GM21723 (cell line): ENCODE measurements around the gene HES1.
"Not testable (repeated sequence)": the region's sequence is repeated elsewhere in the genome, so short reads cannot be mapped to it uniquely, and the experiment has no call there.

Source experiments
- ATAC-seq: cut with Tn5 transposase; IDR thresholded peaks from one replicate; pipeline ENCODE4 v1.9.1; 2021; ENCODE audit warnings: mild to moderate bottlenecking, moderate library complexity; ENCODE audit not compliant: unreplicated experiment

HES1 gene

DNA sequence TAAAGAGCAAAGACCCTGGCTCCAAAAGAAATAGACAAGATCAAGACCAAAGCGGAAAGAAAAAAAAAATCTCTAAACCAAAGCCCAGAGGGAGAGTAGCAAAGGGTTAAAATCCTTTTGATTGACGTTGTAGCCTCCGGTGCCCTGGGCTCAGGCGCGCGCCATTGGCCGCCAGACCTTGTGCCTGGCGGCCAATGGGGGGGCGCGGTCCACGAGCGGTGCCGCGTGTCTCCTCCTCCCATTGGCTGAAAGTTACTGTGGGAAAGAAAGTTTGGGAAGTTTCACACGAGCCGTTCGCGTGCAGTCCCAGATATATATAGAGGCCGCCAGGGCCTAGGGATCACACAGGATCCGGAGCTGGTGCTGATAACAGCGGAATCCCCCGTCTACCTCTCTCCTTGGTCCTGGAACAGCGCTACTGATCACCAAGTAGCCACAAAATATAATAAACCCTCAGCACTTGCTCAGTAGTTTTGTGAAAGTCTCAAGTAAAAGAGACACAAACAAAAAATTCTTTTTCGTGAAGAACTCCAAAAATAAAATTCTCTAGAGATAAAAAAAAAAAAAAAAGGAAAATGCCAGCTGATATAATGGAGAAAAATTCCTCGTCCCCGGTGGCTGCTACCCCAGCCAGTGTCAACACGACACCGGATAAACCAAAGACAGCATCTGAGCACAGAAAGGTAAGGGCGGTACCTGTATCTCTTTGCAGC is at the start of gene HES1:
TSS of gene HES1 (plus strand) at position 343 of the 713 bp plus-strand sequence. CDS start at position 576, 233 bp downstream.
- no peak for ATAC-seq

- ATAC-seq: no peak
These were observed 49.4 kb upstream of the HES1 start for GRCh38 chr3:194086388-194087075.

DNA sequence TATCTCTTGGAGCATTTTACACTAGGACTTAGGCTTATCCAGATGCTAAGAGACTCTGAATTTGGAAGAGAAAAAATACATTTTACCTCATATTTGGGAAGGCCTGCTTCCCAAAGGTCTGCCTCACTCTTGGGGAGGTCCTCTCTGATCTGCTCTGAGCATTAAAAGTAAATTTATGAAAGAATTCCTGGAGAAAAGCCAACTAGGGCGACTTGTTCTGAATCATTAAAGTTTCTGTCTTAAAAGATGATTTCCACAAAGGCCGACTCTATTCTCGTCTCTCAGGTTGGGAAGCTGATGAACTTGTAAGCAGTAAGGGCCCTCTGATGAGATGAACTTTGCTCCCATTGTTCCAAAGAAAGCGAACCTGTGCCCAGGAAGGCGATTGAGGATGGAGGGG is 48.7 kb upstream of the HES1 start:
- no peak for ATAC-seq

DNA sequence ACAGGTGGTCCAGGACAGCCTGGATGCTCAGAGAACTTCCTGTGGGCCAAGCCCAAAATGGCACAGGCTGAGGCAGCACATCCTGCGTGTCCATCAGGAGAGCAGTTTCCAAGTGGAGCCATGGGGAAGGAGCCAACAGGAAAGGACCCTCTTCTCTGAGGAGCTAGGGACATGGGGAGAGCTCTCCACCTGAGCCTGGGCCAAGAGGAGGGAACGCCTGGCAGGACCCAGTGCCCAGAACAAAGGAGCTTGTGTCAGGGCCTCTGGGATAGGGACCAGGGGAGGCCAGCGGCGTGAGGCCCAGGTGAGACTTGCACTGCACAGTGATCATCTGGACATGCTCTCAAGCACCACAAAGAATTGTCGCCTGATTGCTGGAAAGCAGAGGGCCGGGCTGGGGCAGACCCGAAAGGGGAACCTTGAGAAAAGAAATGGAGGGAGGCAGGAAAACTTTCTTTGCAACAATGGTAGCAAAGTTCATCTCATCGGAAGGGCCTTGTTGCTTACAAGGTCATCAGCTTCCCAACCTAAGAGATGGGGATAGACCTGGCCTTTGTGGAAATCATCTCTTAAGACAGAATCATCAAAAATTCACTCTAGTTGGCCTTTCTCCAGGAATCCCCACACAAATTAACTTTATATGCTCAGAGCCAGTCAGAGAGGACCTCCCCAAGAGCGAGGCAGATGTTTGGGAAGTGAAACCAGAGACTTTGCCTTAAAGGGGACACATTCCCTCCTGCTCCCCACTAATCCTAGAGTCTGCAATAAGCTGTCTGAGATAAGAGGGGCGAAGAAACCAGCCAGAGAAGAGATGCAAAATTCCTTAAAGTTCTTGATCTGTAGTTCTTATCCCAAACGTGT is 47.7 kb upstream of the HES1 start:
- ATAC-seq: no peak

DNA sequence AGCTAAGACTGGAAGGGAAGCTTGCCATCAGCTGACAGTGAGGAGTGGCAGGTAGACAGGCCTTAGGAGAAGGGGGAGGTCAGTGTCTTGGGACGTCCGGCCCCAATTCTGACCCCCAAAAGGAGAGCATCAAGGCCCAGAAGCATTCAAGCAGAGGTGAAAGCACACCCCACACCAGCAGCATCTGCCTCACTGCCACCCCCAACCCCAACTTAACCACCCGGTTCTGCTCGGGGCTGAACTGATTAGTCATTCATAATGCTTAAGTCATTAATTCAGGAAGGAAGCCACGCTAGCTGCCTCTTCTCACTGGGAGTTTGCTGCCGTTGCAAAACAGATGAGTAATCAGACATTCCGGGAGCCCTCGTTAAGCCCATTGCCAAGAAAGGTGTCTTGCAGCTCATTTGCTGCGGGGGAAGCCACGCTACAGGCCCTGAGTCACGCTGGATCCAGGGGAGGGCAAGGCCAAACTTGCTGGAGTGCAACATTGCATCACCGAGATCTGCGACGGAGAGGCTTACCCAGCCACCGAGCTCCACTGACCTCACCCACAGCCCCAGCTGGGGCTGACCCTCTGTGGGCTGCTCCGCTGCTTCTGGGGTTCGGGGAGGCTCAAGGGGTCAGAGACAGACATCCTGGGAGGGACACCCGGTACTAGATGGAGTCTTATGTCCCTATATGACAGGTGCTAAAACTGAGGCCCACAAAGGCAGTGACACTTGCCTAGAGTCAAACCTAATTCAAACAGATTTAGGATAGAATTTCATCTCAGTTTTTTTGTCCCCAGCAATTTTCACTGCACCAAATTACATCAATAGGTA is 46.4 kb upstream of the HES1 start:
- ATAC-seq: no peak

- not testable (repeated sequence) for ATAC-seq
These were observed 45.8 kb upstream of the HES1 start for GRCh38 chr3:194090178-194090555.

- no peak for ATAC-seq
These were observed 45.2 kb upstream of the HES1 start for GRCh38 chr3:194090716-194091115.

GRCh38 chr3:194091141-194091540 is 44.8 kb upstream of the HES1 start:
- no peak for ATAC-seq

DNA sequence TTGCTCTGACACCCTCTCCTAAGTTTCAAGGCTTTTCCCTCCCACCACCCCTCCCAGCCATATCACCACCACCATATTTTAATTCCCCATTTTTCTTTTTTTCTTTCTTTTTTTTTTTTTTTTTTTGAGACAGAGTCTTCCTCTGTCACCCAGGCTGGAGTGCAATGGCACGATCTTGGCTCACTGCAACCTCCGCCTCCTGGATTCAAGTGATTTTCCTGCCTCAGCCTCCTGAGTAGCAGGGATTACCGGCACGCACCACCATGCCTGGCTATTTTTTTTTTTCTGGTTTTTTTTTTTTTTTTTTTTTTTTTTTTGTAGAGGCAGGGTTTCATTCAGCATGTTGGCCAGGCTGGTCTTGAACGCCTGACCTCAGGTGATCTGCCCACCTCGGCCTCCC is 44.1 kb upstream of the HES1 start:
- not testable (repeated sequence) for ATAC-seq

GRCh38 chr3:194092881-194093301 is 43.1 kb upstream of the HES1 start:
- ATAC-seq: no peak

GRCh38 chr3:194093842-194094241 is 42.1 kb upstream of the HES1 start:
- ATAC-seq: no peak

- ATAC-seq: no peak
These were observed 40.5 kb upstream of the HES1 start for GRCh38 chr3:194095464-194095863.

- ATAC-seq: no peak
These were observed 40.0 kb upstream of the HES1 start for GRCh38 chr3:194095902-194096301.

DNA sequence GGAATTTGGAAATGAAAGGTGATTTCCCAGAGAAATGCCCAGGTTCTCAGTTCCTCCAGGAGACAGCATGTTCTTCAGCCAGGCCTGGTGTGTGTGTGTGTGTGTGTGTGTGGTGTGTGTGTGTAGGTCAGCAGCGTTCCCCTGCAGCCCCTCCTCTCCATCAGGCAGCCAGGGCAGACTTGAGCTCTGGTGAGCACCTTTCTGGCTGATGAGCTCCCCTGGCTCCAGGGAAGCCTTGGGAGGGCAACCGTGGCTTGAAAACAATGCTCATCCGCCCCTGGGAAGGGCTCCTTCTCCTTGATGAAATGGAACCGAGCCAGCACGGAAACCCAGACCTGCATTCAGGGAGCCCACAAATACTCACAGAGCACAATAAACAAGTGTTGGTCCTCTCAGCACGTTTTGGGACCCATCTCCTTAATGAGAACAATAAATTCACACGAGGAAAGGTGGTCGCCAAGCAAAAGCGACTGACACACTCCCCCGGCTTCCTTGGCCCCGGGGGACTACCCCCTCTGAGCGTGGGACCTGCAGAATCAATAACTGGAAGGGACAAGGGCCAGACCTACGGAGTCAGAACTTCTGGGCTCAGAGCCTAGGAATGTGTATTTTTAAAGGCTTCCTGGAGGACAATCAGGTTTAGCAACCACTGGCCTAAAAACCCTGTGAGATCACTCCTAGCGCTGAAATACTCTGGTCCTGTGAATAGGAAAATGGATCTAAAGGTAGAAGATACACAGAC is 38.6 kb upstream of the HES1 start:
- ATAC-seq: no peak

DNA sequence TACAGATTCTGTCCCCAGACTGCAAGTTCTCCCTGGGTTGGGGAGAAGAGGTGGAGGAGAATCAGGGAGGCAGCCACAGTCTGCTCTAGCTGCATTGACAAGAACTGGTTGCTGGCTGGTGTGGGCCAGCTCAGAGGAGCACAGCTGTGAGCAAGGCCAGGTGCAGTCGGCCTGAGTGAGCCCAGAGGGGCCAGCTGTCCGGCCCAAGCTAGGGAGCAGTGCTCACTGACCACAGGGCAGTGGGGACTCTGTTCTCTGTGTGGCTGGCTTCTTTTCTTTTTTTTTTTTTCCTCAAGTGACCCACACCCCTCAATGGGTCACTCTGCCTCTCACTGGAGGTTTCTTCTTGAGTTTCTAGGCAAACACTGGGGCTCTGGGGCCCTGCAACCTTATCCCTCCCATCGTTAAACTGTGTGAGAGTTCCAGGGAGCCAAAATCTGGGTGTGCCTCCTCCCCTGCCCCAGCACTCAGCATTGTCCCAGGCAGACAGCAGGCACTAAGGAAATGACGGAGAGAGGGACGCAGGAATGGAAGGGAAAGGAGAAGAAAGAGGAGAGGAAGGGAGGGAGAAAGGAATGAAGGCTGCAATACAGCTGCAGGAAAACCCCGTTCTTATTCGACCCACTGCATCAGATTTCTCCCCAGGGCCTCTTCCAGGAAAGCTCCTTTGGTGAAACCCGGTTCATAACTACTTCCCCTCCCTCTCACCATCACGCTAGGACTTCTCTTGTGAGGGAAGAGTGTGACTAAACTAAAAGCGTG is 37.7 kb upstream of the HES1 start:
- ATAC-seq: no peak

DNA sequence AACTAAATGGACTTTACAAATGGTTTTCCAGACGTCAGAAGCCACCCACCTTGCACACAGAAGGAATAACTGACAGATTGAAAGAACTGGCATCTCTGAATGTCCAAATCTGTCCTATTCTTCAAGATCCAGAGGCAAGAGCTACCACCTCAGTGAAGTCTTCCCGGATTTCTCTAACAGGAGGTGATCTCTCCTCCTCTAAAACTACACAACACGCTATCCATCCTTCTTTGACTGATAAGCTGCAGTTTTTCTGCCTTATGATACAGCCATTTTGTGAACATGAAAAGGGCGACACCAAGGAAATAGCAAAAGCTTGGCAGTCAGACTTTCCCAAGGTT is 37.1 kb upstream of the HES1 start:
- ATAC-seq: no peak

DNA sequence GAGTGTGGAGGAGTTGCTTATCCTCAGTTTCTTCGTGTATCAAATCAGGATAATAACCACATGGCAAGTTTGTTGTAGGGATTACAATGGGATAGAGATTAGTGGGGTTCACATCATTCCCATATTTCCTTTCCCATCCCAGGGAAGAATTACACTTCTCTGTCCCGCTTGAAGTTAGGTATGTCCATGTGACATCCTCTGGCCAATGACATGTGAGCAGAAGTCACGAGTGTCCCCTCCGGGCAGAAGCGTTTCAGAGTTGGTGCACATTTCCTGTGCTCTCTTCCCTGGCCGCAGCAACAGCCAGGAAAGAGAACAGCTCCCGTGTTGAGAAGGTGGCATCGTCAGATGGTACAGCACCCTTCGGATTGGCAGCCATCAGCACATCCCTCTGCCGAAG is 36.7 kb upstream of the HES1 start:
- ATAC-seq: no peak

- ATAC-seq: peak; percentile 93
These were observed 35.0 kb upstream of the HES1 start for GRCh38 chr3:194100856-194101390.
